Muscle of leg (tissue), 11 donors: ENCODE results near the gene ABCA4. TPM values are rescaled to one million over a fixed set of nuclear protein-coding genes. Genes with fewer than 3 reads are reported as not detected.

Experiments used
- DNase-seq: peaks from one replicate; pipeline ENCODE4 v3.0.0; 2013
- H3K27ac ChIP-seq: one replicate; pipeline ENCODE4 v1.5.1; 2013; ENCODE audit warnings: mild to moderate bottlenecking, low read length, control low read depth
- H3K27me3 ChIP-seq: one replicate; pipeline ENCODE4 v1.6.1; 2013; ENCODE audit warnings: low read length; ENCODE audit not compliant: control insufficient read depth, insufficient read depth
- H3K36me3 ChIP-seq: one replicate; pipeline ENCODE4 v1.6.1; 2013; ENCODE audit warnings: low read length; ENCODE audit not compliant: control insufficient read depth, insufficient read depth
- H3K4me1 ChIP-seq: one replicate; pipeline ENCODE4 v1.6.1; 2013; ENCODE audit warnings: low read length; ENCODE audit not compliant: control insufficient read depth, insufficient read depth
- H3K4me3 ChIP-seq: one replicate; pipeline ENCODE4 v1.5.1; 2013; ENCODE audit warnings: low read length, control low read depth
- H3K9me3 ChIP-seq: replicated peaks from 2 replicates; pipeline ENCODE4 v1.6.1; 2013; ENCODE audit warnings: low read depth, low read length; ENCODE audit not compliant: control insufficient read depth
- WGBS: methylation state at CpG from one replicate; pipeline ENCODE4 v1.1.5; 2013; ENCODE audit warnings: missing lambda C conversion rate; ENCODE audit not compliant: insufficient coverage; 5-methylcytosine and 5-hydroxymethylcytosine counted together
- polyA plus RNA-seq, 8 donors: library from polyadenylated mRNA; unstranded; fragments of 120-200 nt; gene quantifications; one replicate each; pipeline versions ENCODE4 v1.2.1 to v1.2.3, GENCODE V29; 2013; ENCODE audit warnings: inconsistent platforms in 1 of 8, low replicate concordance in 1 of 8; ENCODE audit not compliant: insufficient read length in 8 of 8, insufficient read depth in 1 of 8
- total RNA-seq: library from RNA; stranded (reverse); fragments of 120-200 nt; gene quantifications from one replicate; pipeline ENCODE4 v1.2.4, GENCODE V29; 2013

The ABCA4 gene
- total and polyA plus RNA-seq, 9 donors = 0.19 to 1.1 (median 0.49) TPM

DNA sequence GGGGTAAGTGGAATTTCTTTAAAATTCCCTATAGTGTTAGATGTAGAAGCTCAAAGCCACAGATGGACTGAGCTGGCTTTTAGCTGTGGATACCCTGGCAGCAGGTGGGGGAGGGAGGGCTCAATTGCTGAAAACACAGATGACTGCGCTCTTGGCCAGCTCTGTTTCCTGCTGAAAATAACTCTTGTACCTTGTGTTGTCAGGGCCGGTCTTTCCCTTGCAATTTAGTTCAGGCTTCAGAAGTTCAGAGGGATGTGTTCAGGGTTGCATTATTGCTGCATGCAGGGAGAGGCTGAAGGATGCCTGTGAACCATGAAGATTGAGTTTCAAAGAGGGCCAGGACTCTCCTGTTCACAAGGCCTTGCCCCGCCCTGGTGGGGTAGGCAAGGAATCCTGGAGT lies 153.6 kb downstream of the ABCA4 start:
- Histone ChIP-seq H3K27ac (no peak overlapping the region), H3K27me3 (no peaks in the 10 kb centered on the region), H3K4me3 (no peak overlapping the region), H3K4me1 (peaks cover 5% of the 10 kb centered on the region), H3K9me3 (no peaks in the 10 kb centered on the region), H3K36me3 (no peaks in the 10 kb centered on the region)
- WGBS = 7% methylated on average over 2 of the region's 3 CpGs
- DNase-seq = peak; percentile 43

DNA sequence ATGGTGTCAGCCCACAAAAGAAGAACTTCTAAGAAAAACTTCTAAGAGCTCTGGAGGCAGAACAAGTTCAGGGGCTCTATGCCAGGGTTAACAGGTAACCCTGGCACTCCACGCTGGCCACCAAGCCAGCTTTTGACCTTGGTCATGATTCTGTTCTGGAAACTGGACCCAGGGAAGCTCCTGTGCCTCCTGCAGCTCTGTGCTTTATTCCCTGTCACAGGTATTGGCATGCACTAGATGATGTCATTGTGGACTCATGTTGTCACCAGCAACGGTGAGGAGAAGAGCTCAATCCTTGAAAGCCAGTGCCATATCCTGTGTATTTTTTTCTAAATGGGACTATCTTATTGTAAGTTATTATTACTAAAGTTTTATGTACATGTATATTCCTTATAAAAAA lies 155.1 kb downstream of the ABCA4 start:
- H3K4me1 ChIP-seq = peaks cover 5% of the 10 kb centered on the region
- H3K4me3 ChIP-seq = no peak overlapping the region
- H3K36me3 ChIP-seq = no peaks in the 10 kb centered on the region
- 89% methylated on average over 1 of the region's 2 CpGs for WGBS
- H3K9me3 ChIP-seq = no peaks in the 10 kb centered on the region
- H3K27me3 ChIP-seq = no peaks in the 10 kb centered on the region
- DNase-seq = no peak
- H3K27ac ChIP-seq = no peak overlapping the region

DNA sequence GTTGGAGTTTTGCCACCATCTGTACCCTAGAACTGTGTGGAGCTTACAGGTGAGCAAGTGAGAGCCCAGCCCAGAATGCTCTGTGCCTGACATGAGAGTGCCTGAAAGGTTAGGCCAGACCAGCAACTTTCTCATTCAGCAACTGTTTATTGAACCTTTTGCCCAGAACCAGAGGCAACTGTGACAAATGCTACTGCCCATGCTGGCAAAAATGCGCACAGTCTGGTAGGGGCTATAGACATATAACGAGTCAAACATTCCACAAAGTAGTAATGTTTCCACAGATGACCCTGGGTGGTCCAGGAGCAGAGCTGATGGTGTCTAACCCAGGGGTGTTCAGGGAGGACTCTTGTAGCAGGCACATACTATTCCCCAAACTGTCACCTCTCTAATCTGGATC lies 155.7 kb downstream of the ABCA4 start:
- Histone ChIP-seq H3K4me1 (peaks cover 5% of the 10 kb centered on the region), H3K36me3 (no peaks in the 10 kb centered on the region), H3K27ac (no peak overlapping the region), H3K4me3 (no peak overlapping the region), H3K27me3 (no peaks in the 10 kb centered on the region), H3K9me3 (no peaks in the 10 kb centered on the region)
- DNase-seq = no peak
- WGBS = no CpG with 5 or more reads among the region's 2 CpGs

DNA sequence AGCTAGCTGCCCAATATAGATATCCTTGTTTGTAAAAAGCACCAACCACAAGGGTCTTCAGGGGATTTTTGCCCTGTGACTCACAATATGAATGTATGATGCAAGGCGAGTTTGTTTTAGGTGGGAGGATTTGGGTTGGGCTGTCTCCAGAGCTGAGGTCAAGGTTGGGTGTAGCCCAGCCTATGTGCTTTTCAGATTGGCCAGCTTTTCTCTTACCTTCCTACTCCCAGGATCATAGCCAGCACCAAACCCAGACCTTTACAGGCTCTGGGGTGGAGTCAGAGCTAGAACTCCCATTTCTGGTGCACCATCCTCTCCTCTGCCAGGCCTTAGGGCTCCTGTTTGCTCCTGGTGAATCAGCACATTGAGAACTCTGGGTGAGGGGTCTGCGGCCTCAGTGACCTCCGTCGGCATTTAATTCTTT lies 156.2 kb downstream of the ABCA4 start:
- 60% methylated on average over 1 of the region's 4 CpGs for WGBS
- no peak overlapping the region for H3K4me3 ChIP-seq
- H3K27me3 ChIP-seq = no peaks in the 10 kb centered on the region
- no peak overlapping the region for H3K27ac ChIP-seq
- H3K36me3 ChIP-seq = no peaks in the 10 kb centered on the region
- H3K9me3 ChIP-seq = no peaks in the 10 kb centered on the region
- peaks cover 5% of the 10 kb centered on the region for H3K4me1 ChIP-seq
- DNase-seq = no peak

DNA sequence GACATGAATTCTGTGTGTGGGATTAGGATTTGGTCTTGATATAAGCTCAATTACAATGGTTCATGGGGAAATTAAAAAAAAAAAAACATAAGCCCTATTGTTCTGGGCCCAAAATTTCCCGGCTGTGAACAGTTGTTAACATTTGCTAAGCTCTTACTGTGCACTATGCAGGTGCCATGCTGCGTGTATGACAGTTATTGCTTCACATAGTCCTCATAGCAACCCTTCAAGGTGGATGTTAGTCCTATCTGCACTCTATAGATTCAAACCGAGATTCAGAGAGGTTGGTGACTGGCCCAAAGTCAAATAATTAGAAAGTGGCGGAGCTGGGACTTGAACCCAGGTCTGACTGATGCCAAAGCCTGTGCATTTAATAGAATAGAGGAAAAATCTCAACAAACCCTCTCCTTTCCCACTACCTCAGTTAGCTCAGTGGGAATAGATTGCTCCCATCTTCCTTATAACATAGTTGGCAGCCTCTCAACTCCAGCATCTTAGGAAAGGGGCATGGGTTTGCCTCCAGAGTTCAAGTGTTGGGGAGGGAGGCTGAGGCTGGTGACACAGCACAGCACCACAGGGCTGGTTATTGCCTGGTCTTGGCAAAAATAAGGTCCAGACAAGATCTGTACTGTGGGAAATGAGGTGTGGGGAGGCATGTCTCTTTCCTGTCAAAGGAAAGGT lies 156.7 kb downstream of the ABCA4 start:
- Histone ChIP-seq H3K27ac (no peak overlapping the region), H3K9me3 (no peaks in the 10 kb centered on the region), H3K4me3 (no peak overlapping the region), H3K36me3 (no peaks in the 10 kb centered on the region), H3K4me1 (peaks cover 5% of the 10 kb centered on the region), H3K27me3 (no peaks in the 10 kb centered on the region)
- no peak for DNase-seq
- WGBS = 81% methylated on average over 2 of the region's 4 CpGs

GRCh38 chr1:93963585-93963984 lies 157.4 kb downstream of the ABCA4 start:
- H3K9me3 ChIP-seq = no peaks in the 10 kb centered on the region
- no peak for DNase-seq
- H3K4me3 ChIP-seq = no peak overlapping the region
- H3K27me3 ChIP-seq = no peaks in the 10 kb centered on the region
- no peak overlapping the region for H3K27ac ChIP-seq
- peaks cover 5% of the 10 kb centered on the region for H3K4me1 ChIP-seq
- WGBS = 74% methylated on average over 5 of the region's 9 CpGs
- no peaks in the 10 kb centered on the region for H3K36me3 ChIP-seq

DNA sequence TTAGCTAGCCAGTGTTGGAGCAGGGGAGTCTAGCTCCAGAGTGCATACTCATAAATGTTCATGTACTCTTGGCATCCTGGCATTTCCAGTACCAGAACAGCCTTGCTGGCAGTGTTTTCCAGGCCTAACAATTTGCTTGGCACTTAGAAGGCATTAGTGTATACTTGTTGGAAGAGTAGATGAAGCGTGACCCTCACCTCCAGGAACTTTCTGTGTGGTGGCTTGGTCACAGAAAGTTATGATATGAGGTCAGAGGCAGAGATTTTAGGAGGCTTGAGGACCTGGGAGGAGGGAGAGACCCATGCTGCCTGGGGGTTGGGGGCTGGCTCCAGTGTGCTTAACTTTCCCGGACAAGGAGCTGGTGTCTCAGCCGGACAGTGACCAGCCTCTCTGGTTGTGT lies 159.0 kb downstream of the ABCA4 start:
- H3K4me1 ChIP-seq = no peaks in the 10 kb centered on the region
- DNase-seq = no peak
- H3K27me3 ChIP-seq = no peaks in the 10 kb centered on the region
- H3K36me3 ChIP-seq = no peaks in the 10 kb centered on the region
- H3K9me3 ChIP-seq = no peaks in the 10 kb centered on the region
- WGBS = 83% methylated on average over 1 of the region's 3 CpGs
- H3K4me3 ChIP-seq = no peak overlapping the region
- H3K27ac ChIP-seq = no peak overlapping the region

GRCh38 chr1:93961443-93961842 lies 159.5 kb downstream of the ABCA4 start:
- 81% methylated on average over 2 of the region's 2 CpGs for WGBS

DNA sequence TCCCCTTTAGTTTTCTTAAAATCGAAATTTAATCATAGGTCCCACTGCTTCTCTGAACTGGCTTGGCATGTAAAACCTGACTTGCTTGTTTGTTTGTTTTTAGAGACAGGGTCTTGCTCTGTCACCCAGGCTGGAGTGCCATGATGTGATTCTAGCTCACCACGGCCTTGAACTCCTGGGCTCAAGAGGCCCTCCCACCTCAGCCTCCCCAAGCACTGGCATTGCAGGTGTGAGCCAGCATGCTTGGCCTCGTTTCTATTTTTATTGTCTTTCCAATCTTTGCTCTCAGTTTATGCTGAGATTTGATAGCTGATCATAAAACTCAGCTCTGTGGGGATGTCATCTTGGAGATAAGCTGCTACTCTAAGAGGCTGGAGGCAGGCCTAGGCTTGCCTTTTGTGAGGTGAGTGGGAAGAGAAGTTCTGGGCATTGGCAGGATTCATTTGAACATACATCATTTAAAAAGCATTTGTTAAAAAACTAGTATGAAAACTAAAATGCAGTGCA lies 160.3 kb downstream of the ABCA4 start:
- 40% methylated on average over 1 of the region's 3 CpGs for WGBS
- Histone ChIP-seq H3K4me1 (no peaks in the 10 kb centered on the region), H3K36me3 (no peaks in the 10 kb centered on the region), H3K27me3 (no peaks in the 10 kb centered on the region), H3K4me3 (no peak overlapping the region), H3K27ac (no peak overlapping the region), H3K9me3 (peaks cover 7% of the 10 kb centered on the region)
- no peak for DNase-seq

More at GRCh38 chr1:93961443-93961842, 159.5 kb downstream of the ABCA4 start:
- Histone ChIP-seq H3K27me3 (no peaks in the 10 kb centered on the region), H3K9me3 (peaks cover 3% of the 10 kb centered on the region), H3K36me3 (no peaks in the 10 kb centered on the region), H3K27ac (no peak overlapping the region), H3K4me1 (no peaks in the 10 kb centered on the region), H3K4me3 (no peak overlapping the region)
- no peak for DNase-seq

DNA sequence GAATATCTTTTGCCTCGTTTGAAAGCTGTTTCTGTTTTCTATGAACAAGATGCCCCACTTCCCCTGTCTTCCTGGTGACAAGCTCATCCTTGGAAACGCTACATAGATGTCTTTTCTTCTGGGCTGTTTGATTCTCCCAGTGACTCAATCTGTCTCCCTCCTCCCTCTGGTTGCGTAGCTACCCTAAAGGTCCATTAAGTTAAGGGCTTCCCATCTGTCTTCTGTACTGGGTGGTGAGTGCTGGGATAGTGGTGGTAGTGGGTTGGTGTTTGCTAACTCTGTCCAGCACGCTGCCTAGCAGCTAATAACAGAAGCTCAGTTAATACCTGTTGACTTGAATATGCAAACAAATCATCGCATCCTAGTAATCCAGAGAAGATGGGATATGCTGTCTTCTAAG lies 161.5 kb downstream of the ABCA4 start:
- 22% methylated on average over 1 of the region's 5 CpGs for WGBS
- no peak overlapping the region for H3K27ac ChIP-seq
- H3K4me3 ChIP-seq = no peak overlapping the region
- H3K9me3 ChIP-seq = peaks cover 9% of the 10 kb centered on the region
- H3K27me3 ChIP-seq = no peaks in the 10 kb centered on the region
- no peaks in the 10 kb centered on the region for H3K4me1 ChIP-seq
- DNase-seq = no peak
- no peaks in the 10 kb centered on the region for H3K36me3 ChIP-seq

DNA sequence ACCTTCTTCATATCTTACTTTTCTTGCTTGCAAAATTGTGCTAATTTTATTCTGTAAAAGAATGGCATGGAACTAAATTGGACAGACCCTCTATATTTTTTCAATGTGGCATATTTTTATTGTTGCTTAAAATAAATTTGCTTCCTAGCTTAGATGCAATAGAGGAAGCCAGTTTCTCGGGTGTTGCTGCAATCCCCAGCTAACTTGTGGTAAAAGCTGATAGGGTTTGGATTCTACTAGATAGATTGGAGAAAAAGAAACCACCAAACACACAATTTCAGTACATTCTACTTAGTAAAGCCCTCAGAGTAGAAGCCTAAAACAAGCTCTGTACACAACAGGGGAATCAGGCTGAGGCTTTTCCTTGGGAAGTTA lies 162.2 kb downstream of the ABCA4 start:
- Histone ChIP-seq H3K36me3 (no peaks in the 10 kb centered on the region), H3K4me1 (no peaks in the 10 kb centered on the region), H3K9me3 (peaks cover 9% of the 10 kb centered on the region), H3K27ac (no peak overlapping the region), H3K4me3 (no peak overlapping the region), H3K27me3 (no peaks in the 10 kb centered on the region)
- DNase-seq = no peak
- no CpG with 5 or more reads among the region's 1 CpG for WGBS
